ENCODE data around the gene WWOX.

DNA sequence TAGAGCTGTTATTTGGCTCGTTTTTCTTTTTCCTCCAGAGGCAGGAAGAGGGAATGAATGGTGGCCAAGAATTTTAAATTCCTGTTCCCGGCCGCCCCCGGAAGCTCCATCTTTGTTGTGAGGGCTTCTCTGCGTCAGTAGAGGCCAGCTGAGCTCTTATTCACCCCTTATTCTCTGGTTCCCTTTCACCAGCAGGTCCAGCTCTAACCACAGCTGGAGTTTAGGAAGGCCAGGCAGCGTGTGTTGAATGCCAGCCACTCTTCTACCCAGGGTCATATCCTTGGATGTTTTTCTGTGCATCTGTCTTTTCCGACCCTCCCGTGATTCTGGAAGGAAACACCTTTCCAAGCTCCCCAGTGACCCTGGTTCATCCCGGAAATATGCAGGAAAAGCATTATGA is 570.5 kb downstream of the WWOX start:
- TF ChIP-seq, protein P1, sequence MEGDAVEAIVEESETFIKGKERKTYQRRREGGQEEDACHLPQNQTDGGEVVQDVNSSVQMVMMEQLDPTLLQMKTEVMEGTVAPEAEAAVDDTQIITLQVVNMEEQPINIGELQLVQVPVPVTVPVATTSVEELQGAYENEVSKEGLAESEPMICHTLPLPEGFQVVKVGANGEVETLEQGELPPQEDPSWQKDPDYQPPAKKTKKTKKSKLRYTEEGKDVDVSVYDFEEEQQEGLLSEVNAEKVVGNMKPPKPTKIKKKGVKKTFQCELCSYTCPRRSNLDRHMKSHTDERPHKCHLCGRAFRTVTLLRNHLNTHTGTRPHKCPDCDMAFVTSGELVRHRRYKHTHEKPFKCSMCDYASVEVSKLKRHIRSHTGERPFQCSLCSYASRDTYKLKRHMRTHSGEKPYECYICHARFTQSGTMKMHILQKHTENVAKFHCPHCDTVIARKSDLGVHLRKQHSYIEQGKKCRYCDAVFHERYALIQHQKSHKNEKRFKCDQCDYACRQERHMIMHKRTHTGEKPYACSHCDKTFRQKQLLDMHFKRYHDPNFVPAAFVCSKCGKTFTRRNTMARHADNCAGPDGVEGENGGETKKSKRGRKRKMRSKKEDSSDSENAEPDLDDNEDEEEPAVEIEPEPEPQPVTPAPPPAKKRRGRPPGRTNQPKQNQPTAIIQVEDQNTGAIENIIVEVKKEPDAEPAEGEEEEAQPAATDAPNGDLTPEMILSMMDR (IDR thresholded peaks at IDR 0.05; ENCODE audit: borderline replicate concordance, extremely low read depth, low read length, poor library complexity, severe bottlenecking) = no peak
- no peak for TF ChIP-seq EZH2 (IDR thresholded peaks at IDR 0.05; ENCODE audit: borderline replicate concordance, low read depth, low read length, severe bottlenecking)
